ENCODE results near the gene BTBD9. TPM values are rescaled to one million over a fixed set of nuclear protein-coding genes. Genes with fewer than 3 reads are reported as not detected.

The BTBD9 gene
- total RNA-seq, 1 experiment from 2014 or later = 8.9 TPM

- no peaks in the 10 kb centered on the region for H3K27me3 Mint-ChIP-seq (ENCODE audit: low read depth)
Measured at GRCh38 chr6:38146021-38146733, 493.6 kb downstream of the BTBD9 start.

More at GRCh38 chr6:38146021-38146733, 493.6 kb downstream of the BTBD9 start:
- WGBS (ENCODE audit: extremely low coverage, insufficient read length, low lambda C conversion rate) = no CpG with 5 or more reads among the region's 8 CpGs
- Histone ChIP-seq H3K4me2 (ENCODE audit: insufficient read depth, insufficient read length, low read length) (no peak overlapping the region), H2BK12ac (ENCODE audit: insufficient read length, low read depth, low read length) (no peak overlapping the region), H2BK20ac (ENCODE audit: low read depth, low read length, poor library complexity, severe bottlenecking) (no peak overlapping the region), H3K27ac (ENCODE audit: insufficient read length, low read depth, low read length) (no peak overlapping the region), H3T11ph (ENCODE audit: low read length) (no peak overlapping the region), H3K27me3 (ENCODE audit: insufficient read depth, low read length) (no peaks in the 10 kb centered on the region), H4K8ac (replicated peaks; ENCODE audit: insufficient read length, low read depth, low read length) (no peak overlapping the region), H3K18ac (ENCODE audit: insufficient read length, low read depth, low read length) (no peak overlapping the region), H3K23ac (ENCODE audit: insufficient read length, low read depth, low read length) (no peak overlapping the region), H3K9ac (ENCODE audit: extremely low read depth, insufficient read length, low read length) (no peak overlapping the region), H3K4ac (ENCODE audit: low read depth, low read length) (no peak overlapping the region), H3K14ac (ENCODE audit: insufficient read depth, low read length) (no peak overlapping the region), H2AFZ (ENCODE audit: low read length) (no peak overlapping the region), H3K56ac (ENCODE audit: insufficient read length, low read depth, low read length) (no peak overlapping the region), H4K5ac (ENCODE audit: insufficient read length, low read depth, low read length) (no peak overlapping the region), H4K91ac (ENCODE audit: insufficient read length, low read depth, low read length) (no peak overlapping the region), H2BK15ac (ENCODE audit: low read depth, low read length) (no peak overlapping the region), H2BK120ac (ENCODE audit: low read depth, low read length, poor library complexity, severe bottlenecking) (no peak overlapping the region), H3K79me2 (ENCODE audit: insufficient read depth, low read length) (no peaks in the 10 kb centered on the region), H2BK5ac (ENCODE audit: insufficient read length, low read length) (no peak overlapping the region), H3K79me1 (ENCODE audit: insufficient read depth, low read depth, low read length, poor library complexity, severe bottlenecking) (no peaks in the 10 kb centered on the region), H2AK5ac (ENCODE audit: insufficient read length, low read length) (no peak overlapping the region), H4K20me1 (ENCODE audit: control insufficient read depth, insufficient read depth, insufficient read length) (no peaks in the 10 kb centered on the region), H3K23me2 (ENCODE audit: insufficient read length, low read depth, low read length, poor library complexity, severe bottlenecking) (no peaks in the 10 kb centered on the region), H3K9me3 (ENCODE audit: control insufficient read depth, low read depth, low read length) (no peaks in the 10 kb centered on the region), H3K4me1 (ENCODE audit: insufficient read depth, low read length) (no peaks in the 10 kb centered on the region)
- no peak for TF ChIP-seq CTCF (conservative IDR thresholded peaks at IDR 0.05)
- H3K36me3 Mint-ChIP-seq (ENCODE audit: insufficient read depth in 1 of 3, low read depth in 3 of 3) = no peaks in the 10 kb centered on the region
- peaks cover 57 to 66% of the 10 kb centered on the region in 2 experiments for H3K4me1 Mint-ChIP-seq
- H3K9me3 Mint-ChIP-seq = no peaks in the 10 kb centered on the region
- DNase-seq = no peak
- peak overlapping the region; percentile 7 to 60 (median 14); a peak in 3 of 7 replicates for H3K27ac Mint-ChIP-seq
- H3K4me3 Mint-ChIP-seq = no peak overlapping the region

Data from H9 (cell line).